ENCODE results near the gene SORCS2.

GRCh38 chr4:7747566-7747965 lies 555.2 kb downstream of the SORCS2 start:
- TF ChIP-seq CTCF (tag by site-specific recombination; IDR thresholded peaks at IDR 0.05) (no peak), ZBTB7A (tag by site-specific recombination; IDR thresholded peaks at IDR 0.05; ENCODE audit: low read depth) (no peak), ZNF449 (tag by site-specific recombination; IDR thresholded peaks at IDR 0.05) (no peak), ZNF175 (tag by site-specific recombination; IDR thresholded peaks at IDR 0.05) (no peak), HOXD13 (CRISPR knock-in tag; IDR thresholded peaks at IDR 0.05; ENCODE audit: borderline replicate concordance) (no peak), ZBTB44 (tag by site-specific recombination; IDR thresholded peaks at IDR 0.05) (no peak)

Measured in HEK293 (cell line).